H1 (cell line): ENCODE measurements around the gene FGD4. TPM values are rescaled to one million over a fixed set of nuclear protein-coding genes. Genes with fewer than 3 reads are reported as not detected.
A peak's percentile ranks its signal among the peaks of the same experiment; 100 is the strongest.

Experiments
- CTCF ChIA-PET: fragments of 300-600 bp; sonication (Branson Sonifier 250); formaldehyde crosslinking; loops from one replicate; lab custom pipeline; 2021; ENCODE audit not compliant: partially characterized antibody; lab: Charles Lee
- POLR2A ChIA-PET: fragments of 300-600 bp; sonication (Branson Sonifier 250); formaldehyde crosslinking; loops from one replicate; lab custom pipeline; 2021; ENCODE audit warnings: inconsistent platforms; ENCODE audit not compliant: partially characterized antibody; lab: Charles Lee
- DNase-seq, 2 experiments: peaks; one replicate each; pipeline versions ENCODE4 v3.0.0 to v3.0.0-alpha.2; 2010 to 2022; ENCODE audit warnings: low spot score in 2 of 2, low read depth in 1 of 2, mixed read lengths in 1 of 2
- FAIRE-seq: peaks from 2 replicates; lab custom pipeline; 2011; peaks lifted over from hg19 to GRCh38; lab: Jason Lieb, UNC
- H2AFZ ChIP-seq: 2 replicates; pipeline ENCODE4 v1.8.1; 2012; ENCODE audit warnings: low read length, inconsistent platforms
- H2AK5ac ChIP-seq: 2 replicates; pipeline ENCODE4 v1.6.1; 2013; ENCODE audit warnings: low read depth, low read length
- H2BK120ac ChIP-seq: replicated peaks from 2 replicates; pipeline ENCODE3; 2013; ENCODE audit warnings: low read depth, low read length, inconsistent platforms
- H2BK12ac ChIP-seq: 2 replicates; pipeline ENCODE4 v1.6.1; 2013; ENCODE audit warnings: low read depth, low read length
- H2BK15ac ChIP-seq: 2 replicates; pipeline ENCODE4 v1.6.1; 2013; ENCODE audit warnings: low read length
- H2BK20ac ChIP-seq: 2 replicates; pipeline ENCODE4 v1.6.1; 2013; ENCODE audit warnings: low read length
- H2BK5ac ChIP-seq: 2 replicates; pipeline ENCODE4 v1.6.1; 2013; ENCODE audit warnings: low read depth, low read length
- H3K14ac ChIP-seq: 2 replicates; pipeline ENCODE4 v1.6.1; 2013; ENCODE audit warnings: inconsistent platforms; ENCODE audit not compliant: insufficient read length
- H3K18ac ChIP-seq: 2 replicates; pipeline ENCODE4 v1.6.1; 2013; ENCODE audit warnings: low read length; ENCODE audit errors: extremely low read depth
- H3K23ac ChIP-seq: 2 replicates; pipeline ENCODE4 v1.6.1; 2013; ENCODE audit warnings: inconsistent platforms; ENCODE audit not compliant: insufficient read length
- H3K23me2 ChIP-seq: 2 replicates; pipeline ENCODE4 v1.6.1; 2013; ENCODE audit warnings: low read depth, low read length
- H3K27ac ChIP-seq: 2 replicates; pipeline ENCODE4 v1.6.1; 2011; ENCODE audit warnings: low read depth, low read length, inconsistent platforms
- H3K27me3 ChIP-seq, 4 experiments: replicated peaks in 1 of 4; 1 replicate in 1 of 4; 2 replicates in 3 of 4; pipeline versions ENCODE4 v1.6.1 to v1.8.1; 2011 to 2013; ENCODE audit warnings: low read length in 3 of 4, mild to moderate bottlenecking in 3 of 4, inconsistent platforms in 2 of 4, mixed read lengths in 2 of 4, moderate library complexity in 1 of 4; ENCODE audit not compliant: control insufficient read depth in 3 of 4, insufficient read depth in 3 of 4; ENCODE audit errors: extremely low read depth in 1 of 4
- H3K36me3 ChIP-seq, 4 experiments: 2 replicates each; pipeline versions ENCODE4 v1.6.1 to v1.8.1; 2011 to 2013; ENCODE audit warnings: mild to moderate bottlenecking in 4 of 4, low read length in 3 of 4, moderate library complexity in 2 of 4, control low read depth in 1 of 4, inconsistent platforms in 1 of 4; ENCODE audit not compliant: insufficient read depth in 4 of 4, control insufficient read depth in 2 of 4
- H3K4ac ChIP-seq: replicated peaks from 2 replicates; pipeline ENCODE3; 2013; ENCODE audit warnings: low read length, low read depth, mixed read lengths, inconsistent platforms; ENCODE audit not compliant: insufficient read length
- H3K4me1 ChIP-seq, 4 experiments: replicated peaks in 1 of 4; 1 replicate in 1 of 4; 2 replicates in 3 of 4; pipeline versions ENCODE4 v1.6.1 to v1.8.1; 2011 to 2013; ENCODE audit warnings: low read length in 3 of 4, inconsistent platforms in 2 of 4, mixed read lengths in 1 of 4; ENCODE audit not compliant: insufficient read depth in 4 of 4, control insufficient read depth in 3 of 4
- H3K4me2 ChIP-seq, 2 experiments: 2 replicates each; pipeline versions ENCODE4 v1.6.1 to v1.8.1; 2011 to 2013; ENCODE audit warnings: low read depth in 2 of 2, low read length in 2 of 2, control low read depth in 1 of 2, inconsistent platforms in 1 of 2, mild to moderate bottlenecking in 1 of 2; ENCODE audit not compliant: insufficient read depth in 1 of 2
- H3K4me3 ChIP-seq, 4 experiments: fragments of 200-600, 300-600 bp in 1 of 4; sonication (generic), shearing (Covaris generic), sonication (Bioruptor Twin) in 1 of 4; 2 replicates each; pipeline versions ENCODE4 v1.5.1 to v1.8.1; 2011 to 2016; ENCODE audit warnings: low read length in 4 of 4, low read depth in 3 of 4, control low read depth in 2 of 4, inconsistent platforms in 2 of 4, mild to moderate bottlenecking in 2 of 4, mixed read lengths in 1 of 4, moderate library complexity in 1 of 4; ENCODE audit not compliant: insufficient read depth in 2 of 4; ENCODE audit errors: extremely low read depth in 1 of 4
- H3K56ac ChIP-seq: replicated peaks from 2 replicates; pipeline ENCODE3; 2013; ENCODE audit warnings: low read depth, mild to moderate bottlenecking, mixed read lengths, low read length, inconsistent platforms; ENCODE audit not compliant: insufficient read length
- H3K79me1 ChIP-seq: 2 replicates; pipeline ENCODE4 v1.6.1; 2013; ENCODE audit warnings: low read depth, low read length, control low read depth
- H3K79me2 ChIP-seq, 2 experiments: 2 replicates each; pipeline versions ENCODE4 v1.6.1 to v1.8.1; 2012 to 2013; ENCODE audit warnings: low read length in 2 of 2, mild to moderate bottlenecking in 2 of 2, inconsistent platforms in 1 of 2; ENCODE audit not compliant: insufficient read depth in 2 of 2, control insufficient read depth in 1 of 2
- H3K9ac ChIP-seq, 4 experiments: replicated peaks in 1 of 4; 1 replicate in 1 of 4; 2 replicates in 3 of 4; pipeline versions ENCODE4 v1.6.1 to v1.8.1; 2011 to 2013; ENCODE audit warnings: low read depth in 3 of 4, low read length in 3 of 4, control low read depth in 2 of 4, mild to moderate bottlenecking in 2 of 4, moderate library complexity in 2 of 4, inconsistent platforms in 1 of 4; ENCODE audit errors: extremely low read depth in 1 of 4
- H3K9me3 ChIP-seq, 2 experiments: 2 replicates each; pipeline versions ENCODE4 v1.6.1 to v1.8.1; 2012 to 2013; ENCODE audit warnings: mild to moderate bottlenecking in 2 of 2, moderate library complexity in 2 of 2, control low read depth in 1 of 2, inconsistent platforms in 1 of 2, low read depth in 1 of 2, low read length in 1 of 2, mixed read lengths in 1 of 2; ENCODE audit not compliant: insufficient read depth in 2 of 2
- H4K20me1 ChIP-seq, 2 experiments: replicated peaks in 1 of 2; 2 replicates each; pipeline versions ENCODE3 to v1.8.1; 2011 to 2013; ENCODE audit warnings: inconsistent platforms in 2 of 2, low read length in 2 of 2, mild to moderate bottlenecking in 1 of 2; ENCODE audit not compliant: insufficient read depth in 2 of 2, control insufficient read depth in 1 of 2
- H4K5ac ChIP-seq: 2 replicates; pipeline ENCODE4 v1.6.1; 2013; ENCODE audit warnings: low read length, low read depth, mixed read lengths, inconsistent platforms; ENCODE audit not compliant: insufficient read length
- H4K8ac ChIP-seq: 2 replicates; pipeline ENCODE4 v1.8.0; 2013; ENCODE audit warnings: mild to moderate bottlenecking, moderate library complexity, low read length, inconsistent platforms; ENCODE audit not compliant: insufficient read depth; ENCODE audit errors: extremely low read depth
- H4K91ac ChIP-seq: replicated peaks from 2 replicates; pipeline ENCODE3; 2013; ENCODE audit warnings: low read length, mixed read lengths, inconsistent platforms; ENCODE audit not compliant: insufficient read length
- ZNF274 ChIP-seq: IDR thresholded peaks from 2 replicates; pipeline ENCODE4 v1.7.0; 2012; ENCODE audit warnings: low read length, borderline replicate concordance; ENCODE audit errors: extremely low read depth
- WGBS, 2 experiments: shearing (Covaris generic) in 1 of 2; methylation state at CpG; one replicate each; pipeline versions ENCODE4 v1.1.6 to v1.1.7; 2013 to 2015; ENCODE audit warnings: low lambda C conversion rate in 2 of 2, mixed read lengths in 2 of 2, inconsistent platforms in 1 of 2, low coverage in 1 of 2, missing lambda C conversion rate in 1 of 2; ENCODE audit not compliant: insufficient replicate concordance in 2 of 2, insufficient coverage in 1 of 2, insufficient read length in 1 of 2; ENCODE audit errors: extremely low coverage in 1 of 2, missing lambda C conversion rate in 1 of 2; 5-methylcytosine and 5-hydroxymethylcytosine counted together
- polyA plus RNA-seq, 7 experiments: library from polyadenylated mRNA; depleted of rRNA in 3 of 7; stranded (reverse) in 5 of 7; unstranded in 2 of 7; fragments of >200 nt in 5 of 7; fragments of 200-250 nt in 2 of 7; gene quantifications; 1 replicate in 5 of 7; 2 replicates in 1 of 7; 4 replicates in 1 of 7; pipeline versions ENCODE4 v1.2.1 to v1.2.3, GENCODE V29; 2011 to 2013; ENCODE audit warnings: missing spikeins in 2 of 7, mixed read lengths in 2 of 7
- total RNA-seq: library from RNA; stranded (reverse); fragmentation: NEBNext Ultra II Directional; extraction: Animal tissue kit (Norgen Biotek cat#: 25700); gene quantifications from 2 replicates; pipeline ENCODE4 v1.2.1, GENCODE V29; 2021

The FGD4 gene
- total and polyA plus RNA-seq, 2 of the 8 experiments (the other 6 are each of a cell fraction or from before 2014, with no cell fraction given), result 8.5 to 48.2 TPM

GRCh38 chr12:32567296-32567674, 167.9 kb downstream of the FGD4 start:
- Histone ChIP-seq H2BK20ac (no peak overlapping the region), H4K20me1 (peaks cover 0 to 8% of the 10 kb centered on the region in 2 experiments), H3K27ac (no peak overlapping the region), H2BK12ac (no peak overlapping the region), H2BK120ac (peak overlapping the region; percentile 71), H3K23me2 (no peaks in the 10 kb centered on the region), H3K27me3 (no peaks in the 10 kb centered on the region), H3K4me1 (peaks cover 3 to 17% (median 15%) of the 10 kb centered on the region in 4 experiments; a peak in 6 of 7 replicates), H3K36me3 (peaks cover 0 to 15% (median 8%) of the 10 kb centered on the region in 4 experiments; a peak in 5 of 8 replicates), H2BK15ac (no peak overlapping the region), H3K9me3 (peaks cover 0 to 7% of the 10 kb centered on the region in 2 experiments; a peak in 1 of 4 replicates)
- no peak for FAIRE-seq
- CTCF ChIA-PET, result no interaction called here
- TF ChIP-seq ZNF274, result no peak
- TF ChIP-seq, all 59 proteins: peak for 0
- Histone ChIP-seq H3K23ac (no peak overlapping the region), H3K4me3 (no peak overlapping the region), H3K4ac (no peak overlapping the region), H3K14ac (no peak overlapping the region), H3K18ac (no peak overlapping the region), H2AK5ac (no peak overlapping the region), H3K79me2 (peaks cover 3 to 76% of the 10 kb centered on the region in 2 experiments; a peak in 3 of 4 replicates), H3K79me1 (peaks cover 2% of the 10 kb centered on the region; the same call in 1 of the 2 replicates), H3K4me2 (peak overlapping the region; percentile 31 to 54; a peak in 3 of 4 replicates), H4K91ac (no peak overlapping the region), H3K9ac (no peak overlapping the region), H4K8ac (no peak overlapping the region), H4K5ac (peak overlapping the region; percentile 44), H2AFZ (no peak overlapping the region), H3K56ac (no peak overlapping the region), H2BK5ac (no peak overlapping the region)
- DNase-seq, result no peak
- 92% methylated on average over 6 of the region's 6 CpGs; no CpG with 5 or more reads in 1 of the 2 experiments for WGBS, 2 experiments
- POLR2A ChIA-PET, result no interaction called here
